ENCODE data around the gene CSNK1A1L.
"Not testable (repeated sequence)": the region's sequence is repeated elsewhere in the genome, so short reads cannot be mapped to it uniquely, and the experiment has no call there.

The CSNK1A1L gene

GRCh38 chr13:37069597-37070103 is 35.8 kb downstream of the CSNK1A1L start:
- DNase-seq (ENCODE audit: low read depth): no peak
- TF ChIP-seq, protein P1, sequence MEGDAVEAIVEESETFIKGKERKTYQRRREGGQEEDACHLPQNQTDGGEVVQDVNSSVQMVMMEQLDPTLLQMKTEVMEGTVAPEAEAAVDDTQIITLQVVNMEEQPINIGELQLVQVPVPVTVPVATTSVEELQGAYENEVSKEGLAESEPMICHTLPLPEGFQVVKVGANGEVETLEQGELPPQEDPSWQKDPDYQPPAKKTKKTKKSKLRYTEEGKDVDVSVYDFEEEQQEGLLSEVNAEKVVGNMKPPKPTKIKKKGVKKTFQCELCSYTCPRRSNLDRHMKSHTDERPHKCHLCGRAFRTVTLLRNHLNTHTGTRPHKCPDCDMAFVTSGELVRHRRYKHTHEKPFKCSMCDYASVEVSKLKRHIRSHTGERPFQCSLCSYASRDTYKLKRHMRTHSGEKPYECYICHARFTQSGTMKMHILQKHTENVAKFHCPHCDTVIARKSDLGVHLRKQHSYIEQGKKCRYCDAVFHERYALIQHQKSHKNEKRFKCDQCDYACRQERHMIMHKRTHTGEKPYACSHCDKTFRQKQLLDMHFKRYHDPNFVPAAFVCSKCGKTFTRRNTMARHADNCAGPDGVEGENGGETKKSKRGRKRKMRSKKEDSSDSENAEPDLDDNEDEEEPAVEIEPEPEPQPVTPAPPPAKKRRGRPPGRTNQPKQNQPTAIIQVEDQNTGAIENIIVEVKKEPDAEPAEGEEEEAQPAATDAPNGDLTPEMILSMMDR (IDR thresholded peaks at IDR 0.05; ENCODE audit: insufficient read depth, low read depth, low read length, missing control alignments): no peak
- no peak overlapping the region for H3K4me3 ChIP-seq (ENCODE audit: low read depth, low read length)

- no peak overlapping the region for H3K4me3 ChIP-seq (ENCODE audit: low read depth, low read length)
- no peak for DNase-seq (ENCODE audit: low read depth)
These were observed 36.5 kb downstream of the CSNK1A1L start for GRCh38 chr13:37068962-37069361.

GRCh38 chr13:37067874-37068273 is 37.6 kb downstream of the CSNK1A1L start:
- TF ChIP-seq, protein P1 (IDR thresholded peaks at IDR 0.05; ENCODE audit: insufficient read depth, low read depth, low read length, missing control alignments): no peak
- no peak for DNase-seq (ENCODE audit: low read depth)
- no peak overlapping the region for H3K4me3 ChIP-seq (ENCODE audit: low read depth, low read length)

More at GRCh38 chr13:37068962-37069361, 36.5 kb downstream of the CSNK1A1L start:
- TF ChIP-seq, protein P1 (IDR thresholded peaks at IDR 0.05; ENCODE audit: insufficient read depth, low read depth, low read length, missing control alignments): peak; percentile 19

DNA sequence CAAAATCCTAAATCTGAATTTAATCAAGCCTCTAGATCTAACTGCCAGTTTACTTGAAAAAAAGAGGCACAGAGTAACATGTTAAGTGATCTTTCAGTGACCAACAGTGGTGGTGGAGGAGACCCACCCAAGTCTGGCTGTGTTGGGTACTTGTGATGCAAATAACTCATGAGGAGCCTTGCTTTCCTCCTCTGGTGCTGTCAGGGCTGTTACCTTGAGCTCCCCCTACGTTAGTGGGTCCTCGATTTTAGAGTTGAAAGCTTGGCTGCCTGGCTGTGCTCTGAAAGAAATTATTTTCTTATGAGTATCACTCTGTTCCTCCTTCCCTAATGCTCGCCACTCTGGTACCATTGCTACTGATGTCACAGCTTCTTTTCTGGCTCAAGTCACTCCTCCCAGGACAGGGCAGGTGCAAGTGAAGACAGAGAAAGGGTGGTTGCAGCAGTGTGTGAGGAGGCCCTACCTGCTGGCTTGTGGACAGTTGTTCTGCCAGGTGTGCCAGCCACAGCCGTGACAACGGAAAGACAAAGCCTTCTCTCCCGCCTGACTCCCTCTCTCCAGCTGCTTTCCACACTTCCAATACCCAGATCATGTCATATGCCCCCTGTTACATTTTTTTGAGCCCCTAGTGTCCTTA is 39.5 kb downstream of the CSNK1A1L start:
- no peak overlapping the region for H3K4me3 ChIP-seq (ENCODE audit: low read depth, low read length)
- DNase-seq (ENCODE audit: low read depth): no peak
- TF ChIP-seq, protein P1 (IDR thresholded peaks at IDR 0.05; ENCODE audit: insufficient read depth, low read depth, low read length, missing control alignments): no peak

DNA sequence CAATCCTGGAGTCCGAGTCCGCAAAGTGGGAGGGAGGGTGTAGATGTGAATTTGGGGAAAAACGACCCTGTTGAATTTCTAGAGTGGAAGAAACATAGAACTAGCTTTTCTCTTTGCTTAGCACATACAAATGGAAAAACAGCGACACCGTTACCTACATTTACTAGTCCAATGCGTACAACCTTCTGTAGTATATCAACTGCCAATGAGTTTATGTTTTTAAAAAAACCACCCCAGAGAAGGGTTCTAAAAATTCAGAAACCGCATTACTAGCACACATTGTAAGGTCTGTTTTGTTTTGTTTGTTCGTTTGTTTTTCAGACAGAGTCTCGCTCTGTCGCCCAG is 45.6 kb downstream of the CSNK1A1L start:
- TF ChIP-seq, protein P1 (IDR thresholded peaks at IDR 0.05; ENCODE audit: insufficient read depth, low read depth, low read length, missing control alignments): no peak
- DNase-seq (ENCODE audit: low read depth): no peak
- H3K4me3 ChIP-seq (ENCODE audit: low read depth, low read length): peak overlapping the region; percentile 96

DNA sequence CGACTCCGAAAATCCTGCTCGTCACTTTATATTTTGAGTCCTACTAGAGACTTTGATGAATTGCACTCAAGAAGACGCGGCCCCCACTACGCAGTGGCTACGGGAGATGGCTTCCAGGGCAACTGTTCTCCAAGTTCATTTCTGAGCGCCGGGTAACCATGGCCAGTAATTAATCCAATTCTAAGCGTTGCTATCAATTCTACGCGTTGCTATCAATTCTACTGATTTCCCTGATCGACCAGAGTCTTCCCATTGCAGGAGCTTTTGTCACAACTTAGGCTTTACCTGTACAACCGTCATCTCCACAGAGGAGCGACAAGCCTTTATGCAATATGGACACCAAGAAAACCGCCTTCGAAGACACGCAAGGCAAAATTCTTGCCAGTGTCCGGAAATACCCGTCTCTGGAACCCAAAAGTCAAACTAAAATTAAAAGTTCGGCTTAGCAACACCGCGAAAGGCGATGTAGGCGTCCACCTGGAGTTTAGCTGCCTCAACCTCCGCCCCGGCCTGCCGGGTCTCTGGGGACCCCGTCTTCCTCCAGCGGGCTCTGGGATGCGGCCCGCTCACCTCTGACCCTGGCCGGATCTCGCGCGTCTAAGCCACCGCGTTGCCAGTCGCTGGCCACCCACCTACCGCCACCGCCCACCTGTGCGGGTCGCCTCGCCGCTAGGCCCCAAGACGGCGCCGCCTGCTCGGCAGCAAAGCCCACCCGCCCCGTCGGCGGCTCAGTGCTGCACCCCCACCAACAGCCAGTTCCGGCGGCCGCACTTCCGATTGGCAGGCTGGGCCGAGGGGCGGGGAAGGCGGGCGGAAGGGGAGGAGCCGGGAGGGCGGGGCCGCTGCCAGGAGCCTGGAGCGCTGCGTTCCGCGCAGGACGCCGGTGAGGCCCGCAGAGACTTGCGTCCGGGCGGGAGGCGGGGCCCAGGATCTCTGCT is 46.3 kb downstream of the CSNK1A1L start, which contains the start of gene SUPT20H:
Gene SUPT20H, minus strand, starts transcription at position 779 of the 938 bp plus-strand sequence. CDS start 8,198 bp downstream, outside the sequence.
- peak; percentile 96 for DNase-seq (ENCODE audit: low read depth)
- H3K4me3 ChIP-seq (ENCODE audit: low read depth, low read length): peak within 1 kb of the TSS; percentile 96
- TF ChIP-seq, protein P1 (IDR thresholded peaks at IDR 0.05; ENCODE audit: insufficient read depth, low read depth, low read length, missing control alignments): no peak

DNA sequence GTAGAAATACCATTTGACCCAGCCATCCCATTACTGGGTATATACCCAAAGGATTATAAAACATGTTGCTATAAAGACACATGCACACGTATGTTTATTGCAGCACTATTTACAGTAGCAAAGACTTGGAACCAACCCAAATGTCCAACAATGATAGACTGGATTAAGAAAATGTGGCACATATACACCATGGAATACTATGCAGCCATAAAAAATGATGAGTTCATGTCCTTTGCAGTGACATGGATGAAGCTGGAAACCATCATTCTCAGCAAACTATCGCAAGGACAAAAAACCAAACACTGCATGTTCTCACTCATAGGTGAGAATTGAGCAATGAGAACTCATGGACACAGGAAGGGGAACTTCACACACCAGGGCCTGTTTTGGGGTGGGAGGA is 49.2 kb downstream of the CSNK1A1L start:
- not testable (repeated sequence) for H3K4me3 ChIP-seq (ENCODE audit: low read depth, low read length); DNase-seq (ENCODE audit: low read depth)
